Activated CD8-positive, alpha-beta T cell treated with anti-CD3 and anti-CD28 coated beads for 36 hours (primary cell): Measurements from ENCODE around the gene FBXO31. TPM values are rescaled to one million over a fixed set of nuclear protein-coding genes. Genes with fewer than 3 reads are reported as not detected.

ENCODE experiments used
- ATAC-seq: fragments of 200-7000 bp; cut with Tn5 transposase; one replicate; pipeline ENCODE4 v1.10.0; 2021; ENCODE audit warnings: mild to moderate bottlenecking, moderate library complexity
- CTCF ChIA-PET: fragments of 350-600 bp; sonication (Branson Sonifier 250); formaldehyde crosslinking; loops from one replicate; lab custom pipeline; 2021; ENCODE audit warnings: antibody characterized with exemption; lab: Charles Lee
- POLR2A ChIA-PET: fragments of 350-600 bp; sonication (Branson Sonifier 250); formaldehyde crosslinking; loops from one replicate; lab custom pipeline; 2021; ENCODE audit warnings: antibody characterized with exemption; lab: Charles Lee
- DNase-seq: peaks from one replicate; pipeline ENCODE4 v3.0.0-alpha.2; 2020
- H3K27ac Mint-ChIP-seq: one replicate; pipeline ENCODE4 v1.8.0; 2021; ENCODE audit warnings: mild to moderate bottlenecking, mixed read lengths
- H3K27me3 Mint-ChIP-seq: one replicate; pipeline ENCODE4 v1.8.0; 2021; ENCODE audit warnings: mixed read lengths
- H3K36me3 Mint-ChIP-seq: one replicate; pipeline ENCODE4 v1.8.0; 2021; ENCODE audit warnings: low read depth, mixed read lengths
- H3K4me1 Mint-ChIP-seq: one replicate; pipeline ENCODE4 v1.8.0; 2021; ENCODE audit warnings: low read depth, mixed read lengths
- H3K4me3 Mint-ChIP-seq: one replicate; pipeline ENCODE4 v1.8.0; 2021; ENCODE audit warnings: mild to moderate bottlenecking, moderate library complexity, mixed read lengths
- H3K9me3 Mint-ChIP-seq: one replicate; pipeline ENCODE4 v1.8.0; 2021; ENCODE audit warnings: mixed read lengths
- intact Hi-C: fragments of 100-400 bp; cut with micrococcal nuclease; formaldehyde crosslinking; loops from one replicate; pipeline ENCODE4 v1.10.0; 2022
- total RNA-seq, 2 experiments: library from RNA; stranded (reverse); gene quantifications; one replicate each; pipeline ENCODE4 v1.2.3, GENCODE V29; 2021
- TF ChIP-seq, protein P1 (sequence below): fragments of 200-600 bp; IDR thresholded peaks from one replicate; pipeline ENCODE4 v1.8.0; 2022; ENCODE audit warnings: antibody characterized with exemption, mild to moderate bottlenecking

The FBXO31 gene
- total RNA-seq, 2 experiments from 2014 or later, result 32.0 to 32.7 TPM

DNA sequence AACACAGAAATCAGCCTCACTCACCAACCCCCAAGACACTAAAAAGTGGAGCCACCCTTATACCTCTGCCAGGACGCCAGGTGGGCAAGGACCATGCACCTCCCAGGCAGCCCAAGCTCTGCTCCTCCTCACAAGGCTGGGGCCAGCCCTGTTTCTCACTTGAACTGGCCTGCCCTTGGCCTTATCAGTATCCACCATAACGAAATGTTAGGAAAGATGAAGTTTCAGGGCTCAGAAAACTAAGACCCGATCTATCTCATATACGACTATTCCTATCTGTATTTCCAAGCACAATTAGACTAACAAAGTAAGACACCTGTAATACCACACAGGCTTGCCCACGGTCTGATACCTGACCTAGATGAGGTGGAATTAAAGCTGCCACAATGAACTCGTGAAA is 6.9 kb downstream of the FBXO31 start:
- Mint-ChIP-seq H3K36me3 (peaks cover 36% of the 10 kb centered on the region), H3K4me1 (peaks cover 52% of the 10 kb centered on the region), H3K27ac (no peak overlapping the region), H3K4me3 (no peak overlapping the region), H3K9me3 (no peaks in the 10 kb centered on the region), H3K27me3 (no peaks in the 10 kb centered on the region)
- ATAC-seq (no peak), DNase-seq (no peak)
- ChIA-PET CTCF (no interaction called here), POLR2A (no interaction called here)
- intact Hi-C loops, result no loop called here
- TF ChIP-seq, protein P1, sequence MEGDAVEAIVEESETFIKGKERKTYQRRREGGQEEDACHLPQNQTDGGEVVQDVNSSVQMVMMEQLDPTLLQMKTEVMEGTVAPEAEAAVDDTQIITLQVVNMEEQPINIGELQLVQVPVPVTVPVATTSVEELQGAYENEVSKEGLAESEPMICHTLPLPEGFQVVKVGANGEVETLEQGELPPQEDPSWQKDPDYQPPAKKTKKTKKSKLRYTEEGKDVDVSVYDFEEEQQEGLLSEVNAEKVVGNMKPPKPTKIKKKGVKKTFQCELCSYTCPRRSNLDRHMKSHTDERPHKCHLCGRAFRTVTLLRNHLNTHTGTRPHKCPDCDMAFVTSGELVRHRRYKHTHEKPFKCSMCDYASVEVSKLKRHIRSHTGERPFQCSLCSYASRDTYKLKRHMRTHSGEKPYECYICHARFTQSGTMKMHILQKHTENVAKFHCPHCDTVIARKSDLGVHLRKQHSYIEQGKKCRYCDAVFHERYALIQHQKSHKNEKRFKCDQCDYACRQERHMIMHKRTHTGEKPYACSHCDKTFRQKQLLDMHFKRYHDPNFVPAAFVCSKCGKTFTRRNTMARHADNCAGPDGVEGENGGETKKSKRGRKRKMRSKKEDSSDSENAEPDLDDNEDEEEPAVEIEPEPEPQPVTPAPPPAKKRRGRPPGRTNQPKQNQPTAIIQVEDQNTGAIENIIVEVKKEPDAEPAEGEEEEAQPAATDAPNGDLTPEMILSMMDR, result no peak

GRCh38 chr16:87375426-87376135 is 8.0 kb downstream of the FBXO31 start:
- H3K4me1 Mint-ChIP-seq, result peaks cover 48% of the 10 kb centered on the region
- ChIA-PET POLR2A (interaction anchor here (1.0 kb wide), 1 partner anchor 44 kb away, joined by 4 read pairs; no protein-coding TSS in a partner anchor), CTCF (no interaction called here)
- no peak overlapping the region for H3K4me3 Mint-ChIP-seq
- no peak overlapping the region for H3K27ac Mint-ChIP-seq
- TF ChIP-seq, protein P1, result no peak
- intact Hi-C loops, result no loop called here
- DNase-seq (no peak), ATAC-seq (no peak)
- peaks cover 27% of the 10 kb centered on the region for H3K36me3 Mint-ChIP-seq
- no peaks in the 10 kb centered on the region for H3K9me3 Mint-ChIP-seq
- H3K27me3 Mint-ChIP-seq, result no peaks in the 10 kb centered on the region

GRCh38 chr16:87374313-87374712 is 9.3 kb downstream of the FBXO31 start:
- intact Hi-C loops, result no loop called here
- no peak for ATAC-seq
- no peak for DNase-seq
- TF ChIP-seq, protein P1, result no peak
- H3K27ac Mint-ChIP-seq, result no peak overlapping the region
- H3K27me3 Mint-ChIP-seq, result no peaks in the 10 kb centered on the region
- POLR2A ChIA-PET, result interaction anchor here (0.8 to 1.0 kb wide), 2 partner anchors 9 to 14 kb away, joined by 3 to 5 read pairs; partner anchors contain the start of gene FBXO31
- H3K36me3 Mint-ChIP-seq, result peaks cover 23% of the 10 kb centered on the region
- CTCF ChIA-PET, result no interaction called here
- H3K4me1 Mint-ChIP-seq, result peaks cover 46% of the 10 kb centered on the region
- H3K9me3 Mint-ChIP-seq, result no peaks in the 10 kb centered on the region
- no peak overlapping the region for H3K4me3 Mint-ChIP-seq

- H3K4me1 Mint-ChIP-seq, result peaks cover 59% of the 10 kb centered on the region
- ChIA-PET POLR2A (no interaction called here), CTCF (no interaction called here)
- TF ChIP-seq, protein P1, result no peak
- no peak for ATAC-seq
- DNase-seq, result no peak
- intact Hi-C loops, result no loop called here
- peaks cover 16% of the 10 kb centered on the region for H3K36me3 Mint-ChIP-seq
- no peaks in the 10 kb centered on the region for H3K27me3 Mint-ChIP-seq
- H3K9me3 Mint-ChIP-seq, result no peaks in the 10 kb centered on the region
- no peak overlapping the region for H3K27ac Mint-ChIP-seq
- H3K4me3 Mint-ChIP-seq, result no peak overlapping the region
These were observed 11.3 kb downstream of the FBXO31 start for GRCh38 chr16:87372305-87372704.

GRCh38 chr16:87371261-87371866 is 12.2 kb downstream of the FBXO31 start:
- Mint-ChIP-seq H3K4me3 (no peak overlapping the region), H3K27me3 (no peaks in the 10 kb centered on the region), H3K4me1 (peaks cover 56% of the 10 kb centered on the region), H3K27ac (no peak overlapping the region), H3K36me3 (peaks cover 11% of the 10 kb centered on the region), H3K9me3 (no peaks in the 10 kb centered on the region)
- TF ChIP-seq, protein P1, result no peak
- intact Hi-C loops, result no loop called here
- ChIA-PET CTCF (no interaction called here), POLR2A (no interaction called here)
- ATAC-seq (peak; percentile 53), DNase-seq (peak; percentile 43)
